NCI-H2196 (cell line): Measurements from ENCODE around the gene APEX1.
"Not testable (repeated sequence)": the region's sequence is repeated elsewhere in the genome, so short reads cannot be mapped to it uniquely, and the experiment has no call there.

Experiments used
- DNase-seq: peaks from one replicate; lab custom pipeline; 2025; ENCODE audit not compliant: unreplicated experiment; lab: John Stamatoyannopoulos, UW

The APEX1 gene

GRCh38 chr14:20472536-20473169, 17.6 kb downstream of the APEX1 start:
- DNase-seq, result no peak

DNA sequence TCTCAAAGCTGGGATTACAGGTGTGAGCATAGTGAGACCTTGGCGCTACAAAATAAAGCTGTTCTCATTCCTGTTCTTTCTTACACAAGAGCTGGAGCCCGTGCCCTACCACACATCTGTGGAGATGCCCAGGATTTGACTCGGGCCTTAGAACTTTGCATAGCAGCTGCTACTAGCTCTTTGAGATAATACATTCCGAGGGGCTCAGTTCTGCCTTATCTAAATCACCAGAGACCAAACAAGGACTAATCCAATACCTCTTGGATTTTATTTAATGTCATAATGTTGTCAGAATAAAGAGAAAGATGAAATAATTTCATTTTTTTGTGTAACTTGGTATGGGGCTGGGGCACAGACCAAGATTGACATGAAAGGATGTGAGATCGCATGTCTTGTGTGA, 21.8 kb downstream of the APEX1 start:
- no peak for DNase-seq

DNA sequence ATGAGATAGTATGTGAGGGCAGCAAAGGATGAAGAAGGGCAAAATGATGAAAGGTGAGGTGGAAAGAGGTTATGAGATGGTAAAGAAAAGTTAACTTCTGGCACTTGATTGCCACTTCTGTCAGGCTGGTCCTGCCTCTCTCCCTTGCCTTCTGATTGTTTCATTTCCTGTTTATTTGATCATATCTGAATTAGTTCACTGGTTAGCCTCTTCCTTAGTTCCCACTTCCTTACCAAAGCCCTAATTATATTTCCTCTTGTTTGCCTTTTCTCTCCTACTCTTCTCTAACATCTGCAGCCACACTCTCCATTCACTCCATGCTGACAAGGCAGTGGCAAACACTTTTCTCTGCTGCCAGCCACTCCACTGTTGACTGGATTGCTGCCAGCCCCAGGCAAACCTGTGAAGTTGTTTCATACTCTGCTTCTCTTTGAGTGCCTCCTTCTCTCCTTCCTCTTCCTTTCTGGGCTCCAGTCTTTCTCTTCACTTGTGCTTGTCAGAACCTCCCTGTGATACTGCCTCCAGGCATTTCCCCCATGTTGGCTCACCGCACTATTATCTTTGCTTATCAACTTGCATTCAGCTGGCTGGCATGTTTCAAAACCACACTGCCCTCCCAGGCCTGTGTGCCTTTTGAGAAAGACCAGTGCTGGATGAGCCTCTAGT, 22.3 kb downstream of the APEX1 start:
- peak; percentile 57 for DNase-seq

DNA sequence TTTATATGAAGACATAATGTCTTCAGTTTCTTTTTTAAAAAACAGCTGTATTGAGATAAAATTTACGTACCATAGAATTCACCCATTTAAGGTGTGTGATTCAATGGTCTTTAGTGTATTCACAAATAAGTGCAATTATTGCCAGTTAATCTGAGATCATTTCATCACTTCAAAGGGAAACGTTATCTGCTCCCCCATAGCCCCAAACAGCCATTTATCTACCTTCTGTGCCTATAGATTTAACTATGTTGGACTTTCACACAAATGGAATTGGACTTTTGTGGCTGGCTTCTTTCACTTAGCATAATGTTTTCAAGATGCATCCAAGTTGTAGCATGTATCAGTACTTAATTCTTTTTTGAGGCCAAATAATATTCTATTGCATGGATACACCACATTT, 23.9 kb downstream of the APEX1 start:
- DNase-seq, result no peak

DNA sequence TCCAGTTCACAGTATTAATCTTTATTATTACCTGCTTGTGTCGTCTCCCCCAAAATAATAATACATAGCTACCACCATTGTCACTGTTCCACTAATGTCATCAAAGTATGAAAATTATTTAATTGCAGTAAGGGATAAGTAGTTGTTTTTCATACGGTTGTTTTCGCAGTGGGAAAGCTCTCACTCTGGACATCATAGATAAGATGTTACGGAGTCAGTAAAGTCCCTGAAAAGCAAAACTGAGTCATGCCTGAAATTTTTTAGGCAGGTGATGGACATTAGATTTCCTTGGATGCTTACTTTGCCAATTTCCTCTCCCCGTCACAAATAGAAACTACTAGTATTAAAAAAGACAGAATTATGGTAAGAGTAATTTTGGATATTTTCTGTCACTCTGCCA, 27.4 kb downstream of the APEX1 start:
- no peak for DNase-seq

- DNase-seq, result no peak
These were observed 30.9 kb downstream of the APEX1 start for GRCh38 chr14:20485900-20486299.

GRCh38 chr14:20486684-20487395, 31.8 kb downstream of the APEX1 start:
- no peak for DNase-seq

DNA sequence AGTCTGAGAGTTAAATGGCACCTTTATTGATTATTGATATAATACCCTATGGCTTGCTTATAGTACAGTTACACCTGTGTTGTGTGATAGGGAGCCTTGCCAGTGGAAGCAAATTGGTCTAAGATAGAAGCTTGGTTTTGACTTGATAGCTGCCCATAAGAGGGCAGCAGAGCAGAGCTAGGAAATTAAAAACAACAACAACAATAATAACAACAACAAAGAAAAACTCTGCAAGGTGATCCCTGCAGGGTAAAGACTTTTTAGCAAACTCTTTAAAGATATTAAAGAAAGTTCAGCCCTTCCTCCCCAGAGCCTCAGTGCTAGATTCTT, 32.3 kb downstream of the APEX1 start:
- no peak for DNase-seq

- no peak for DNase-seq
These were observed 34.3 kb downstream of the APEX1 start for GRCh38 chr14:20489093-20489994.

GRCh38 chr14:20490563-20490962, 35.5 kb downstream of the APEX1 start:
- no peak for DNase-seq

DNA sequence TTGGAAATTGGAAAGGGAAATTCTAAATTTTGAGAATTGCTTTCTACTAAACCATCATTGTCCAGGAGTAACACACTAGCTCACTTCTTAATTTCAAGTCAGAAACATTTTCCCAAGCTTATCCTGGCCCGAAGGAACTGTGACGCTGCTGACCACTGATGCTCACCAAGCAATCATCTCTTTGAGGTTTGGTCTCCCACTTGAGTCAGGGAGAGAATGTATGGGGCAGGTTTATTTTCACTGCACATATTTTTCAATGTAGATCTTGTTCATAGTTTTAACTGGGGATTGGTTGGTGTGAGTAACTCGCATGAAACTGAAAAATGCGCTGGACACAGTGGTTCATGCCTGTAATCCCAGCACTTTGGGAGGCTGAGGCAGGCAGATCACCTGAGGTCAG, 37.5 kb downstream of the APEX1 start:
- no peak for DNase-seq

GRCh38 chr14:20493634-20494033, 38.6 kb downstream of the APEX1 start:
- no peak for DNase-seq

GRCh38 chr14:20494935-20495766, 40.1 kb downstream of the APEX1 start:
- DNase-seq, result no peak

DNA sequence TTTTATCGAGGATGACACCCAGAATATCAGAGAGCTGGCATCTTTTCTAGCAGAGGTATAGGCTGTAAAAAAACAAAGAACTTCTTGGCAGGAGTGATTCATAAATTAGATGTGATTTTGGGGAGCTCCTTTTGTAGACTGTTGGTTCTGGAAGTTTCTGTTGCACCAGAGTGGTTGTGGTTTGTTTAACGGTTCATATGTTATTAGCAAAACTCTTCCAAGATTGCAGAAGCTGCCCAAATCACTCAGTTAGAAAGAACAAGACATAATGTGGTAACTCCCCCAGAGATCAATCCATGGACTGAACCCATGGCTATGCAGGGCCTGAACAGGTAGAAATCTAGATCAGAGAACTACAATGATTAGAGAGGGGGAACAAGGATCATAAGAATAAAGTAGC, 43.6 kb downstream of the APEX1 start:
- DNase-seq, result no peak

DNA sequence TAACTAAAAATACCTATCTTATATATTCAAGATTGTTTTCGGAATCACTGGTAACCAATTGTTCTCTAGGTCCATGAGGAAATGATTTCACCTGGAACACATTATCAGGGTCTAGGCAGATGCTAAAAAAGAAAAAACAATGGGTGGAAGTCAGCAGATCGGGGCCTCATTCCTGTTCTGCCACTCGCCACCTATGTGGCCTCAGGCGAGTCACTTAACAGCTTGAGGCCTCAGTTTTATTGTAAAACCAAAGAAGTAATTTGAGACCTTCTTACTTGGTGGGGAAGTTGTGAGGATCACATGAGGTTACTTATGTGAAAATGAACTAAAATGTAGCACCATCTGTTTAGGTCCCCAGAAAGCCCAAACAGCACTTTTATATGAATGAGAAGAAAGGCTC, 44.1 kb downstream of the APEX1 start:
- no peak for DNase-seq

DNA sequence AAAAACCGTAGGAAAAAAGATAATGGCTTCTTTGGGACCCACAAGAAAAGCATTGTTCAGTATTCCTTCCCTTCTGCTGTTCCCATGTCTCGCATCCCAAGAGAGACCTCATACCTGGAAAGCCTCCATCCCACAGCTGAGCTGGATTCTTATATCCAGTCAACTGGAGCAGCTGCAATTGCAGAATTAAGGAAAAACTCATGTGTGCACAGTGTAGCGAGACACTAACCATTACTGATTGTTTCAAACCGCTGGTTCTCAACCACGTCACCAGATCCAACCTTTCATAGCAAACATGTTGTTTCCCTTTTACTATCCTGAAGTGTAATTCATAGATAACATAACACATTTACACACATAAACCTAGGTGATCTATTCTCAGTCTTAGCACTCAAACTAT, 44.9 kb downstream of the APEX1 start:
- DNase-seq, result no peak

DNA sequence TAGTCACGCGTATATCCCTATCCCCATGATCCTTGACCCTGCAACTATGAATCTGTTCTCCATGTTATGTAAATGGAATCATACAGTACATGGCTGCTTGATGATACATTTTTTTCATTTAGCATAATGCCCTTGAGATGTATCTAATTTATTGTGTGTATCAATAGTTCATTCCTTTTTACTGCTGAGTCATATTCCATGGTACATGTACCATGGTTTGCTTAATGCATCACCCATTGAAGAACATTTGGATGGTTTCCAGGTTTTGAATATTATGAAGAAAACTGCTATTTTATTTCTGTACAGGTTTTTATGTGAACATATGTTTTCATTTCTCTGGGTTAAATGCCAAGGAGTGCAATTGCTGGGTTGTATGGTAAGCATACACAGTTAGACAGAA, 46.3 kb downstream of the APEX1 start:
- no peak for DNase-seq

DNA sequence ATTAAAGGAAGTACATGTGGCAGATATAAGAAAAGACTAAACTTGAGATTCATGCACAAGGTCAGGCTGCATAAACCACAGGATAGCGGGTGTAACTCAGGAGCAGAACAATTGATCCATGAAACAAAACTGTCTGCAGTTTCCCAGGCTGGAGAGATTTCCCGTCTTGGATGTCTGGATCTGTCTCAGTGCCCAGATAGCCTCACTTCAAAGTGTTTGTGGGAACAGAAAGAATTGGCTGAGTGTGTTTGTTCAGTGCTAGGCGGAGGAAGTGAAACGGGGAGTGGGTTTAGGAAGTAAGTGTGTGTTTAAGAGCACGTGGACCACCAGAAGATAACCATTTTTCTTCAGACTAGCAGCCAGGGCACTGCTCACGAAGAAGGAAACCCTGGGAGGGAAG, 48.9 kb downstream of the APEX1 start:
- DNase-seq, result no peak

- DNase-seq, result not testable (repeated sequence)
These were observed 51.2 kb downstream of the APEX1 start for GRCh38 chr14:20506276-20506675.

DNA sequence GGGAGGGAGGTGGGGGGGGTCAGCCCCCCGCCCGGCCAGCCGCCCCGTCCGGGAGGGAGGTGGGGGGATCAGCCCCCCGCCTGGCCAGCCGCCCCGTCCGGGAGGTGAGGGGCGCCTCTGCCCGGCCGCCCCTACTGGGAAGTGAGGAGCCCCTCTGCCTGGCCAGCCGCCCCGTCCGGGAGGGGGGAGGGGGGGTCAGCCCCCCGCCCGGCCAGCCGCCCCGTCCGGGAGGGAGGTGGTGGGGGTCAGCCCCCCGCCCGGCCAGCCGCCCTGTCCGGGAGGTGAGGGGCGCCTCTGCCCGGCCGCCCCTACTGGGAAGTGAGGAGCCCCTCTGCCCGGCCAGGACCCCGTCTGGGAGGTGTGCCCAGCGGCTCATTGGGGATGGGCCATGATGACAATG, 51.7 kb downstream of the APEX1 start:
- DNase-seq, result not testable (repeated sequence)
